ENCODE measurements around the gene PLXNB2.

PLXNB2 gene

GRCh38 chr22:50310949-50311444 lies 3.6 kb upstream of the PLXNB2 start:
- DNase-seq (ENCODE audit: low read depth), result no peak

DNA sequence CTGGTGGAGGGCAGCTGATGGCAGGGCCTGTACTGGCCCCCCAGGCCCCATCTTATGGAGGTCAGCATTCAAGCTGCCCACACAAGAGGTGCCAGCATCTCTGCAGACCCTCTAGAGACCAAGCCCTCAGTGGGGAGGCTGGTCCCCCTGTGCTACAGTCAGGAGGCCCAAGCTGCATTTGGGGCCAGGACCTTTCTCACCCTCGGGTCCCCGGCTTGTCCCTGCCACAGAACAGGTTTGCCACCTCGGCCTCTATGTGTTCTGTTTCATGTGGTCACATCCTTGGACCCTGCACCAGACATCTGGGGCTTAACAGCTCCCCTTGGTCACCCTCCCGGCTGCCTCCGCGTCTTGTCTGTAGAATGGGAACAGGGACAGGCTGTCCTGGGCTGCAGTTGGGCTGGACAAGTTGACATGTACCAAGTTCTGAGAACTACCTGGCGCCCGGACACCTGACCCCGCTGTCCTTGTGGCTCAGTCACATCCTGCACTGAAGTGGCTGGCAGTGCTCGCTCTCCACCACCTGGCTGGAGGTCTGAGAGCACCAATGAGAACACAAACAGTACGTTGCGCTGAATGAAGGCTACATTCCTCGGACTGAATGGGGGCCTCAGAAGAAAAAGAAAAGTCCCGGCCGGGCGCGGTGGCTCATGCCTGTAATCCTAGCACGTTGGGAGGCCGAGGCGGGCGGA lies 2.7 kb upstream of the PLXNB2 start:
- no peak for DNase-seq (ENCODE audit: low read depth)

DNA sequence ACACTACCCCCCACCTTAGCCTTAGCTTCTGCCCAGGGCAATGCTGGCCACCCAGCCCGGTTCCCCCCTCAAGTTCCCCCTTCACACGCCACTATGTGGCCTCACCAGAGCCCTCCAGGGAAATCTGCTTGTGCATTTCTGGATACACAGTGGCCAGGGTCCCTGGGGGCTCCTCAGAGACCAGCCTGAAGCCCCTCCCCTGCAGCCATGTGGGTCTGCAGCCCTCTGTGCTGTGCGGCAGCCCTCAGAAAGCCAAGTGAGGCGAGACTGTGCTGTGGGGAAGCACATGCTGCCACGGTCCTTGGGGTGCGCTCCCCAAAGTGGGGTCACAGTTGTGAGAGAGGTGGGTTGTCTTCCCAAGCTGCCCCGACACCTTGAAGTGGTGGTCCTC lies 2.1 kb upstream of the PLXNB2 start:
- no peak for DNase-seq (ENCODE audit: low read depth)

GRCh38 chr22:50308986-50309600 lies 1.6 kb upstream of the PLXNB2 start:
- DNase-seq (ENCODE audit: low read depth), result no peak

- no peak for DNase-seq (ENCODE audit: low read depth)
Observed at GRCh38 chr22:50308597-50308935, 1.1 kb upstream of the PLXNB2 start.

GRCh38 chr22:50307890-50308596 lies 597 bp upstream of the PLXNB2 start:
- no peak for DNase-seq (ENCODE audit: low read depth)

DNA sequence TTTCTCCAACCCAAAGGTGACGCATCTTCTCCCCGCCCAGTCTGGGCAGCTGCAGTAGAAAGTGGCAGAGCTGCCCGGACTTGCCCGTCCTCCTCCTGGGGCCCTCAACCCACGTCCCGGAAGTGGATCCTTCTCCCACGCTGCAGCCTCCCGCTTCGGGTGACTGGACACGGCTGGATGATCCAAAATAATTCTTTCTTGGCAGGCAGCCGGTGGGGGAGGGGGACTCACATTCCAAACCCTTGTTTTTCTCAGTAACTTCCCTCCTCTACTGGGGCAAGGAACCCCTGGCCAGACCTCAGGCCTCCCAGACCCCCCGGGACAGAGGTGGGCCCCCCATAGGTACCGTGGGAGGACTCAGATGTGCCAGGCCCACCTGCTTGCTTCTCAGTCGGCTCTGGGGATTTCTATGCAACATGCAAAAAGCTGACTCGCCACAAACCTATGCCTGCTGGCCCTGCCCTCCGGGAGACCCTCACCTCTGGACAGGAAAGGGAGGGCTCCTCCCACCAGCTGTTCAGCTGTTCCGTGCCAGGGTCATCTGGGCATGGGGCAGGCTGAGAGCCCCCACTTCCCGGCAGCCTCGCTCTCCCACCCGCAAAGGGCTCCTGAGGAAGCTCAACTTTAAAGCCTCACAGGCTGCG lies 1.4 kb downstream of the PLXNB2 start:
- DNase-seq (ENCODE audit: low read depth), result no peak

DNA sequence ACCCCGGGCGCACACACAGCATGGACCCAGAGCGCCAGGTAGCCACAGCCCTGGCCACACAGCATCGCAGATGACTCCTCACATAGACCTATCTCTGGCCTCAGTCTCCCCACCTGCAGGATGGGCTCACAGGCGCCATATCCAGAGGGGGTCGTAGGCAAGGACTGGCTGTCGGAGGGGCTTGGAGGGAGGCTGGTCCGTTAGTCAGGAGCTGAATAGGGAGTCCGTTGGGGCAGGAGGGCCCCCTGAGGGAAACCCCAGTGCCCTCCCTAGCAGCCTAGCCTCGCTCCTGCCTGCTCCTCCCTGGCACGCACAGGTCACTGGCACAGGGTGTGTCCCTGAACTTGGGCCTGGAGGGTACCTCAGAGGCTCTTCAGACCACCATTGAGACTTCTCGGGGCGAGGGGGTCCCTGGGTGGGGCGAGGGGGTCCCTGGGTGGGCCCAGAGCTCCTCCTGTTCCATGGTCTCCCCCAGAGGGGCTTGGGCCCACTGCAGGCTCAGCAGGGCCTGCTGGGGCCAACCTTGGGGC lies 2.0 kb downstream of the PLXNB2 start:
- no peak for DNase-seq (ENCODE audit: low read depth)

DNA sequence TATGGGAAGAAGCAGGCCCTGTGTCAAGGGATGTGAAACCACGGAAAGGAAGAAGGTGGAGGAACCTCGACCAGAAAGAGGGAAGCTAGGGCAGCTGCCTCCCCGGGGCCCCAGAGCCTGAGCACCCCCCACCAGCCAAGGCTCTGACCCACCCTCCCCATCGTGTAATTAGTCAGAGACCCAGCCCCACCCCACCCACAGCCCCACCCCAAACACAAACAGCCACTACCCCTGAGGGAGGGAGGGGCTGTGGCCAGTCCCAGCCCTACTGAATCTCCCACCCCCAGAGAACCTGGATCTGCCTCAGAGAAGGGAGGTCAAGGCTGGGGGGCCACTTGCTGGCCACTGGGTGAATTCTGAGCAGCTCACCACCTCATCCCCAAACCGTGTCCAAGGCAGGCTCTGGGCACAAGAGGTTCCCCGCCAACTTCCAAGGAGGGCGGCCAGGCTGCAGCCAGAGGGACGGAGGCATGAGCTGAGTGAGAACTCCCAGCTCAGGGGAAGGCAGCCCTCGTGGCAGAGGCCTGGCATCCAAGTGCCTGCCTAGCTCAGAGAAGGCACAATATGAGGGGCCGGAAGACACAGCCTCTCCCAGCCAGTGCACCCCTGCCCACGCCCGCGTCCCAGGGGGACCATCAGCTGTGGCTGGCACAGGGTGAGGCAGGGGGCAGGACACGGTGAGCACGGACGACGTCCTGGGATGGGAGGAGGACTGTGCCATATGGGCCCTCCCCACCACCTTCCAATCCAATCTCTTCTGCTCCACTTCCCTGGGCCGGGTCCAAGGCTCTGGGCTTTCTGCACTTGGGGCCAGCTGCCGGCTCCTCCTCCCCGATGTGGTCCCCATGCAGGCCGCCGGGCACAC lies 2.7 kb downstream of the PLXNB2 start:
- no peak for DNase-seq (ENCODE audit: low read depth)

DNA sequence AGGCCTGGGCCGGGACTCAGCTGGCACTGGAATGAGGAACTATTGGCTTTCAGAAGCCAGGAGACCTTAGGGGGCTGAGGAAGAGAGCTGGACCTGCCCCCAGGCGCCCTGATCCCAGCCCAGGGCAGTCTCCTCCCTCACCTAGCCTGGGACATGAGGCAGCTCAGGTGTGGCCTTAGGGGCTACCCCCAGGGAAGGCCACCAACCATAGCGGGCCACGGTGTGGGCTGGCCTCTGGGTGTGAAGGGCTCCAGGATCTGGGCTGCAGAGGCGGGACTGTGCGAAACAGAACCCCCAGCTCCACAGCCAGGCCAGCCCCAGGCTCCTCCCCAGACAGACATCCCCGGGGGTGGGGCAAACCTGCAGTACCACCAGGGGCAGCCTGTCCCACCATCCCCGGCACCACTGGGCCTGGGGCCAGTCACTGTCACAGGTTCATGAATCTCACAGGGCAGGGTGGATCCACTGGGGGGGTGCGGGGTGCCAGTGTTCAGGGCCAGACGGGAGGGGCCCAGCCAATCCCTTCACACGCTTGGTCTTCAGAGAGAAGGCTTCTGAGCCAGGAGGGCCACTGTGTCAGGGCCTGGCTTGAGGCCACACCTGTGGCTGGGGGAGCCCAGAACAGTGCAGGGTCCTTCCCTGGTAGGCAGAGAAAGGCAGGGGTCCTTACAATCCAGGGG lies 3.5 kb downstream of the PLXNB2 start:
- no peak for DNase-seq (ENCODE audit: low read depth)

DNA sequence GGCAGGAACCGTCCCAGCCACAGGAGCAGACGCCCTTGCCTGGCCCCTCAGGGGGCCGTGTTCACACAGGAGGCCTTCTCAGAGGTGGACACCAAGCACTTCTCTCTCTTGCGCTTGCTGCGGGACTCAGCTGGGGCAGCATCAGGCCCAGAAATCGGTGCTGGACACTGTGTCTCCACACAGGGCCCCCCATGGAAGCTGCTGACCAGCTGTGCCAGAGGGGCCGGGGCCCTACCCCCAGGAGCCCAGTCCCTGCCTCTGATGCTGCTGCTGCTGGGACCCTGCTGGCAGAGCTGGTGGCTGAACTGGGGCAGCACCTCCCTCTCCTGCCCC lies 4.0 kb downstream of the PLXNB2 start:
- no peak for DNase-seq (ENCODE audit: low read depth)

- no peak for DNase-seq (ENCODE audit: low read depth)
Observed at GRCh38 chr22:50302564-50302963, 4.9 kb downstream of the PLXNB2 start.

DNA sequence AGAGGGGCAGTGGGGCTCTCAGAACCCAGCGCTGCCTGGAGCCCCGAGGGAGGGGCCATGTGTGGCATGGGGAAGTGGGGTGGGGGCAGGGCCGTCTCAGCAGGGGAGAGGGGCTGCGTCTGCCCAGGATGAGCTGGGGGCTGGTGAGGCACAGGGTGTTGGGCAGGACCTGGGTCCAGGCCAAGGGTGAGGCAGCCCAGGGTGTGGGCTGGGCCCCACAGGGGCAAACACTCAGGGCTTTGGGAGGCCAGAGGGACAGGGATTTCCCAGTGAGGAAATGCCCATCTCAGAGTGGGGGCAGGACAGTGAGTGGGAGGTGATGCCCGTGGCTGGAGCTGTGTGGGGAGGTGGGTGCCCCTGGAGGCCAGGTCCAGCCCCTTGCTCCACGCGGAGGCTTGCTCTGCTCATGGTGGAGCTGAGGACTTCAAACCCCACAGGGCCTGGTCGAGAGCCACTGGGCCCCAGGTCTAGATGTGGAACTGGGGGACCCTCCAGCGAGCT lies 5.4 kb downstream of the PLXNB2 start:
- no peak for DNase-seq (ENCODE audit: low read depth)

DNA sequence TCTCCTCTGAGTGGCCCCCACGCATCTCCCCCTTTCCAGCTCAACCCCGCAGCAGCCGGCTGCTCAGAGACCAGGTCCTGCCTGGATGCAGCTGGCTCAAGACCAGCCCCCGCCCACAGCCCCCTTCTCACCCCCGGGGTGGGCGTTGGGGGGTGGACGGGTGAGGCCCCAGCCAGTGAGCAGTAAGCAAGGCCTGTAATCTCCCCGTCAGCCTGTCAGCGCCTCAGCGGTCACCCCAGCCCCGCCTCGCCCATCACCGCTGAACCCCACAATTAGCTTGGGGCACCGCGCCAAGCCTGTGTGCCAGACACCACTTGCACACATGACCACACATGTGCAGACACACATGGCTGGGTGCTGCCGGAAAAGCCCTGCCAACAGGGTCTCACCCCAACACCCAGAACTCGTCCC lies 5.9 kb downstream of the PLXNB2 start:
- DNase-seq (ENCODE audit: low read depth), result no peak

- no peak for DNase-seq (ENCODE audit: low read depth)
Observed at GRCh38 chr22:50300620-50301257, 6.7 kb downstream of the PLXNB2 start.

GRCh38 chr22:50299785-50300619 lies 7.4 kb downstream of the PLXNB2 start:
- DNase-seq (ENCODE audit: low read depth), result no peak

- no peak for DNase-seq (ENCODE audit: low read depth)
Observed at GRCh38 chr22:50298937-50299784, 8.3 kb downstream of the PLXNB2 start.

GRCh38 chr22:50298266-50298637 lies 9.2 kb downstream of the PLXNB2 start:
- no peak for DNase-seq (ENCODE audit: low read depth)
